Smooth muscle cell (in vitro differentiated cells): ENCODE results near the gene DNASE1. TPM values are rescaled to one million over a fixed set of nuclear protein-coding genes. Genes with fewer than 3 reads are reported as not detected.
"Not testable (repeated sequence)": the region's sequence is repeated elsewhere in the genome, so short reads cannot be mapped to it uniquely, and the experiment has no call there.

Experiments
- DNase-seq: peaks from one replicate; lab custom pipeline; 2025; ENCODE audit not compliant: unreplicated experiment; lab: John Stamatoyannopoulos, UW
- H2AFZ ChIP-seq: fragments of 200-600 bp; sonication (generic); 2 replicates; pipeline ENCODE4 v1.6.0; 2016; ENCODE audit warnings: antibody characterized with exemption, low read depth, mild to moderate bottlenecking
- H3F3A ChIP-seq: fragments of 200-600 bp; sonication (generic); 2 replicates; pipeline ENCODE4 v1.6.0; 2017; ENCODE audit warnings: antibody characterized with exemption, low read depth
- H3K27ac ChIP-seq: fragments of 200-600 bp; sonication (generic); 2 replicates; pipeline ENCODE4 v1.5.1; 2016; ENCODE audit warnings: low read depth, mild to moderate bottlenecking
- H3K27me3 ChIP-seq: fragments of 200-600 bp; sonication (generic); 2 replicates; pipeline ENCODE4 v1.6.1; 2016; ENCODE audit warnings: low read depth, mild to moderate bottlenecking
- H3K36me3 ChIP-seq: fragments of 200-600 bp; sonication (generic); 2 replicates; pipeline ENCODE4 v1.5.1; 2016; ENCODE audit warnings: low read depth
- H3K4me1 ChIP-seq: fragments of 200-600 bp; sonication (generic); 2 replicates; pipeline ENCODE4 v1.5.1; 2016; ENCODE audit warnings: low read depth
- H3K4me2 ChIP-seq: fragments of 200-600 bp; sonication (generic); 2 replicates; pipeline ENCODE4 v1.6.0; 2016; ENCODE audit warnings: mild to moderate bottlenecking
- H3K4me3 ChIP-seq: fragments of 200-600 bp; sonication (generic); 2 replicates; pipeline ENCODE4 v1.5.1; 2016; ENCODE audit warnings: mild to moderate bottlenecking
- H3K79me2 ChIP-seq: fragments of 200-600 bp; sonication (generic); 2 replicates; pipeline ENCODE4 v1.6.0; 2016; ENCODE audit warnings: low read depth, mild to moderate bottlenecking
- H3K9ac ChIP-seq: fragments of 200-600 bp; sonication (generic); 2 replicates; pipeline ENCODE4 v1.6.0; 2016; ENCODE audit warnings: low read depth
- H3K9me3 ChIP-seq: fragments of 200-600 bp; sonication (generic); replicated peaks from 2 replicates; pipeline ENCODE4 v1.5.1; 2016; ENCODE audit warnings: low read depth
- H4K20me1 ChIP-seq: fragments of 200-600 bp; sonication (generic); 2 replicates; pipeline ENCODE4 v1.6.0; 2016; ENCODE audit warnings: low read depth
- WGBS: methylation state at CpG from one replicate; pipeline ENCODE4 v1.1.7; 2016; ENCODE audit warnings: low lambda C conversion rate; 5-methylcytosine and 5-hydroxymethylcytosine counted together
- polyA plus RNA-seq: library from polyadenylated mRNA; unstranded; fragments of >200 nt; fragmentation: Nextera tagmentation; extraction: Ambion mirVana; gene quantifications from 2 replicates; pipeline ENCODE4 v1.2.1, GENCODE V29; 2016
- total RNA-seq: library from RNA; depleted of rRNA; stranded (reverse); fragments of >200 nt; gene quantifications from 2 replicates; pipeline ENCODE4 v1.2.3, GENCODE V29; 2014
- TF ChIP-seq, protein P1 (sequence below): fragments of 200-600 bp; sonication (generic); IDR thresholded peaks from 2 replicates; pipeline ENCODE4 v1.5.1; 2017; ENCODE audit warnings: borderline replicate concordance, mild to moderate bottlenecking, antibody characterized with exemption; ENCODE audit not compliant: insufficient read depth, poor library complexity, severe bottlenecking

DNASE1 gene
- total and polyA plus RNA-seq, 2 experiments from 2014 or later, result 8.1 to 37.8 TPM

DNA sequence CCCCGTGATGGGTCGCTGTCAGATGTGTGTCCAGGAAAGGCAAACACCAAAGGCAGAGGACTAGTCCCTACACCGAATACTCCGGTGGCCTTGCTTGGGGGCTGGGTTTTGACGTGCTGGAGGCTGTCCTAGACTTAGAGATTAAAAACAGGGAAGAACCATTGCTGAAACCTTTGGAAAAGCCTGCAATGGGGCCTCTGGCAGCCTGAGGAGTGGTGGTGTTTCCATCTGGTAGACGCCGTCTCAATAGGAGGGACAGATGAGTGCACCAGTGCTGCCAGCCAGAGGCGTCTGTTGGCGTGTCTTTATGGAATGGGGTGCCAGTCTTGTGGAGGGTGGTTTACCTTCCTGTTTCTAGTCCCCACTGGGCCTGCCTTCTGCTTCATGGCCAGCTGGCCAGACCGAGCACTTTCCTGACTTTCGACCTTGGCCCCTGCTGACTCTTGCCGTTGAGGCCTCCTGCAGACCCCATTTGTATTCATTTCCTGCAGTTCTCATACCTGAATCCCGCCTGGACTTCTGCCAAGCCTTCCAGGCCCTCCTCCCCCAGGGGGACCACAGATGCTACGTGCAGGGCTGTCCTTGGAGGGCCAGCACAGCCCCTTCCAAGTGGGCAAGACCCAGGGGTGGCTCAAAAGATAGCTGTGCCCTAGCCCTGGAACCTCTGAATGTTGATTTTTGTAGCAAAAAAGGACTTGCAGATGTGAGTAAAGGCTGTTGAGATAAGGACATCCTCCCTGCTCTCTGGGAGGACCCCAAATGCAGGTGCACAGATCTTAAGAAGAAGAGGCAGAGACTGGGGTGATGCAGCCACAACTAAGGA, 1.9 kb upstream of the DNASE1 start:
- TF ChIP-seq, protein P1, sequence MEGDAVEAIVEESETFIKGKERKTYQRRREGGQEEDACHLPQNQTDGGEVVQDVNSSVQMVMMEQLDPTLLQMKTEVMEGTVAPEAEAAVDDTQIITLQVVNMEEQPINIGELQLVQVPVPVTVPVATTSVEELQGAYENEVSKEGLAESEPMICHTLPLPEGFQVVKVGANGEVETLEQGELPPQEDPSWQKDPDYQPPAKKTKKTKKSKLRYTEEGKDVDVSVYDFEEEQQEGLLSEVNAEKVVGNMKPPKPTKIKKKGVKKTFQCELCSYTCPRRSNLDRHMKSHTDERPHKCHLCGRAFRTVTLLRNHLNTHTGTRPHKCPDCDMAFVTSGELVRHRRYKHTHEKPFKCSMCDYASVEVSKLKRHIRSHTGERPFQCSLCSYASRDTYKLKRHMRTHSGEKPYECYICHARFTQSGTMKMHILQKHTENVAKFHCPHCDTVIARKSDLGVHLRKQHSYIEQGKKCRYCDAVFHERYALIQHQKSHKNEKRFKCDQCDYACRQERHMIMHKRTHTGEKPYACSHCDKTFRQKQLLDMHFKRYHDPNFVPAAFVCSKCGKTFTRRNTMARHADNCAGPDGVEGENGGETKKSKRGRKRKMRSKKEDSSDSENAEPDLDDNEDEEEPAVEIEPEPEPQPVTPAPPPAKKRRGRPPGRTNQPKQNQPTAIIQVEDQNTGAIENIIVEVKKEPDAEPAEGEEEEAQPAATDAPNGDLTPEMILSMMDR, result no peak
- no peaks in the 10 kb centered on the region for H3K9me3 ChIP-seq
- no peak overlapping the region for H3K4me2 ChIP-seq
- no peak overlapping the region for H3K4me3 ChIP-seq
- WGBS, result 98% methylated on average over 13 of the region's 14 CpGs
- DNase-seq, result no peak
- H3K79me2 ChIP-seq, result no peaks in the 10 kb centered on the region
- no peaks in the 10 kb centered on the region for H4K20me1 ChIP-seq
- no peak overlapping the region for H2AFZ ChIP-seq
- H3F3A ChIP-seq, result no peaks in the 10 kb centered on the region
- no peaks in the 10 kb centered on the region for H3K27me3 ChIP-seq
- no peak overlapping the region for H3K27ac ChIP-seq
- no peaks in the 10 kb centered on the region for H3K36me3 ChIP-seq
- no peak overlapping the region for H3K9ac ChIP-seq
- H3K4me1 ChIP-seq, result no peaks in the 10 kb centered on the region

DNA sequence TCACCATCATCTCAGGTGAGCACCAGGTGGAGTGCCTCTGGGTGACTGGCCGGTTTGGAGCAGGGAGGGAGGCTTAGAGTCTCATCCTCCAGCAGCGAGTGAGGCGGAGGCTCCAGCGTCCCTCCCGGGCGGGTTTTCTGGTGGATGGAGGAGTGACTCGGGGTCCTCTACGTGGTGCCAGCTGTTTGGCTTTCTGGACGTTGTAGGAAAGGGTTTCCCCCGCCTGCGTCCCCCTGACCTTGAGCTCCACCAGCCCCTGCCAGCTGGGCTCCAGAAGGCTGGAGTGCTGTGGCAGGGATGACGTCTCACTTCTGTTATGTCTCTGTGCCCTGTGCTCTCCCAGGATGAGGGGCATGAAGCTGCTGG, 522 bp downstream of the DNASE1 start:
- peak overlapping the region; percentile 40 for H3K4me3 ChIP-seq
- DNase-seq, result no peak

GRCh38 chr16:3655396-3656159, 1.1 kb downstream of the DNASE1 start:
- Histone ChIP-seq H3K9me3 (no peaks in the 10 kb centered on the region), H3K4me2 (no peak overlapping the region), H3K27me3 (no peaks in the 10 kb centered on the region), H4K20me1 (no peaks in the 10 kb centered on the region), H3K79me2 (no peaks in the 10 kb centered on the region), H3K27ac (no peak overlapping the region), H3K36me3 (no peaks in the 10 kb centered on the region), H2AFZ (no peak overlapping the region), H3F3A (no peaks in the 10 kb centered on the region), H3K9ac (no peak overlapping the region), H3K4me1 (no peaks in the 10 kb centered on the region), H3K4me3 (peak overlapping the region; percentile 40)
- DNase-seq, result no peak
- 94% methylated on average over 21 of the region's 21 CpGs for WGBS
- TF ChIP-seq, protein P1, result no peak

More for the DNA sequence above, 522 bp downstream of the DNASE1 start:
- H3K27ac ChIP-seq, result no peak overlapping the region
- 95% methylated on average over 12 of the region's 12 CpGs for WGBS
- no peaks in the 10 kb centered on the region for H3K79me2 ChIP-seq
- no peaks in the 10 kb centered on the region for H3F3A ChIP-seq
- H4K20me1 ChIP-seq, result no peaks in the 10 kb centered on the region
- H3K4me1 ChIP-seq, result no peaks in the 10 kb centered on the region
- no peaks in the 10 kb centered on the region for H3K36me3 ChIP-seq
- no peak overlapping the region for H3K9ac ChIP-seq
- no peaks in the 10 kb centered on the region for H3K9me3 ChIP-seq
- TF ChIP-seq, protein P1, result no peak
- no peak overlapping the region for H2AFZ ChIP-seq
- no peak overlapping the region for H3K4me2 ChIP-seq
- no peaks in the 10 kb centered on the region for H3K27me3 ChIP-seq

- H3F3A ChIP-seq, H3K9ac ChIP-seq, H3K79me2 ChIP-seq, H4K20me1 ChIP-seq, H3K4me1 ChIP-seq, H3K36me3 ChIP-seq, H2AFZ ChIP-seq, H3K4me2 ChIP-seq, H3K9me3 ChIP-seq, DNase-seq, H3K27ac ChIP-seq, H3K27me3 ChIP-seq: not testable (repeated sequence)
- WGBS, result 98% methylated on average over 7 of the region's 10 CpGs
- peak overlapping the region; percentile 40 for H3K4me3 ChIP-seq
Observed at GRCh38 chr16:3656160-3656490, 1.6 kb downstream of the DNASE1 start.
